OCI-LY3 (cell line): ENCODE measurements around the gene RHBDD2.
"Not testable (repeated sequence)": the region's sequence is repeated elsewhere in the genome, so short reads cannot be mapped to it uniquely, and the experiment has no call there.

Source experiments
- H2AFZ ChIP-seq: fragments of 200-600, 300-600 bp; shearing (Covaris generic); 2 replicates; pipeline ENCODE4 v1.6.0; 2014; ENCODE audit warnings: antibody characterized with exemption, low read depth, low read length
- H3K27ac ChIP-seq: fragments of 200-600, 300-600 bp; sonication (generic); 2 replicates; pipeline ENCODE4 v1.5.1; 2014; ENCODE audit warnings: mild to moderate bottlenecking, low read length, moderate library complexity, mixed read lengths
- H3K27me3 ChIP-seq: fragments of 200-600, 300-600 bp; sonication (generic); 2 replicates; pipeline ENCODE4 v1.6.1; 2014; ENCODE audit warnings: low read depth, low read length, mixed read lengths
- H3K36me3 ChIP-seq: fragments of 200-600, 300-600 bp; sonication (generic); replicated peaks from 2 replicates; pipeline ENCODE3; 2014; ENCODE audit warnings: low read depth, low read length, mixed read lengths
- H3K4me1 ChIP-seq: fragments of 300-600, 200-600 bp; sonication (generic); 2 replicates; pipeline ENCODE4 v1.6.1; 2014; ENCODE audit warnings: low read length, mixed read lengths
- H3K4me2 ChIP-seq: fragments of 200-600, 300-600 bp; sonication (generic); 2 replicates; pipeline ENCODE4 v1.6.1; 2014; ENCODE audit warnings: low read length, mixed read lengths
- H3K4me3 ChIP-seq: fragments of 300-600, 200-600 bp; sonication (generic); 2 replicates; pipeline ENCODE4 v1.5.1; 2014; ENCODE audit warnings: antibody characterized with exemption, mild to moderate bottlenecking, low read length, moderate library complexity
- H3K79me2 ChIP-seq: fragments of 300-600, 200-600 bp; shearing (Covaris generic); 2 replicates; pipeline ENCODE4 v1.6.1; 2014; ENCODE audit warnings: mild to moderate bottlenecking, low read length, mixed read lengths
- H3K9ac ChIP-seq: fragments of 300-600, 200-600 bp; shearing (Covaris generic); 2 replicates; pipeline ENCODE4 v1.6.0; 2014; ENCODE audit warnings: mild to moderate bottlenecking, low read length, moderate library complexity
- H3K9me3 ChIP-seq: fragments of 200-600, 300-600 bp; shearing (Covaris generic); 2 replicates; pipeline ENCODE4 v1.6.1; 2014; ENCODE audit warnings: low read length, mixed read lengths; ENCODE audit not compliant: insufficient read depth
- H4K20me1 ChIP-seq: fragments of 200-600, 300-600 bp; sonication (generic); 2 replicates; pipeline ENCODE4 v1.6.1; 2016; ENCODE audit warnings: low read length, mixed read lengths; ENCODE audit not compliant: insufficient read depth
- EZH2phosphoT487 ChIP-seq: fragments of 200-600 bp; shearing (Covaris generic); IDR thresholded peaks from 2 replicates; pipeline ENCODE4 v1.6.1; 2018; ENCODE audit warnings: antibody characterized with exemption, mixed run types, low read depth
- TF ChIP-seq, protein P1 (sequence below): fragments of 200-600, 300-600 bp; sonication (generic); IDR thresholded peaks from 2 replicates; pipeline ENCODE4 v1.5.1; 2014; ENCODE audit warnings: antibody characterized with exemption, low read length, low read depth

RHBDD2 gene

GRCh38 chr7:75878312-75878768, 494 bp upstream of the RHBDD2 start:
- Histone ChIP-seq H3K27ac (peak overlapping the region; percentile 20; the same call in 1 of the 2 replicates), H3K36me3 (peaks cover 16% of the 10 kb centered on the region), H3K27me3 (no peaks in the 10 kb centered on the region), H3K4me1 (peaks cover 13% of the 10 kb centered on the region), H3K9ac (peak overlapping the region; percentile 62), H3K79me2 (peaks cover 14% of the 10 kb centered on the region), H3K4me3 (peak overlapping the region; percentile 91), H2AFZ (peak overlapping the region; percentile 87), H4K20me1 (no peaks in the 10 kb centered on the region), H3K4me2 (peak overlapping the region; percentile 72), H3K9me3 (no peaks in the 10 kb centered on the region)
- TF ChIP-seq EZH2phosphoT487, result no peak
- TF ChIP-seq, protein P1, sequence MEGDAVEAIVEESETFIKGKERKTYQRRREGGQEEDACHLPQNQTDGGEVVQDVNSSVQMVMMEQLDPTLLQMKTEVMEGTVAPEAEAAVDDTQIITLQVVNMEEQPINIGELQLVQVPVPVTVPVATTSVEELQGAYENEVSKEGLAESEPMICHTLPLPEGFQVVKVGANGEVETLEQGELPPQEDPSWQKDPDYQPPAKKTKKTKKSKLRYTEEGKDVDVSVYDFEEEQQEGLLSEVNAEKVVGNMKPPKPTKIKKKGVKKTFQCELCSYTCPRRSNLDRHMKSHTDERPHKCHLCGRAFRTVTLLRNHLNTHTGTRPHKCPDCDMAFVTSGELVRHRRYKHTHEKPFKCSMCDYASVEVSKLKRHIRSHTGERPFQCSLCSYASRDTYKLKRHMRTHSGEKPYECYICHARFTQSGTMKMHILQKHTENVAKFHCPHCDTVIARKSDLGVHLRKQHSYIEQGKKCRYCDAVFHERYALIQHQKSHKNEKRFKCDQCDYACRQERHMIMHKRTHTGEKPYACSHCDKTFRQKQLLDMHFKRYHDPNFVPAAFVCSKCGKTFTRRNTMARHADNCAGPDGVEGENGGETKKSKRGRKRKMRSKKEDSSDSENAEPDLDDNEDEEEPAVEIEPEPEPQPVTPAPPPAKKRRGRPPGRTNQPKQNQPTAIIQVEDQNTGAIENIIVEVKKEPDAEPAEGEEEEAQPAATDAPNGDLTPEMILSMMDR, result no peak

DNA sequence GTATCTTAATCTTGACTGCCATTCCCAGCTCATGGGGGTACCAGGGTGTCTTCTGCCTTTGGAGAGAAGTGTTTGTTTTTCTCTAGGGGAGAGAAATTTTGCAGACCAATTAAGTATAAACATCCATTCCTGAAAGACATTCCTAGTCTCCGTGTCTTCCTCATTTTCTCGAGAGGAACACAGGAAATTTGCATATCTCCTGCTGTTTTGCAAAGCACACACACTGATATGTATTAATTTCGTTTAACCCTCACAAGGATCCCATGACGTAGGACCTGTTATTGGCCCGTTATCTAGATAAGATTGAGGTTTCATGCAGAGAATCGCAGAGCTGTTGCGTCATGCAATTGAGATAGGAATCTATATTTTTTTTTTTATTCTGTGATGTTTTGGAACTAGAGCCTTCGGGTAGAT, 944 bp downstream of the RHBDD2 start:
- no peaks in the 10 kb centered on the region for H3K27me3 ChIP-seq
- H4K20me1 ChIP-seq, result no peaks in the 10 kb centered on the region
- no peaks in the 10 kb centered on the region for H3K9me3 ChIP-seq
- H3K36me3 ChIP-seq, result peaks cover 19% of the 10 kb centered on the region
- H2AFZ ChIP-seq, result peak overlapping the region; percentile 95; the same call in 1 of the 2 replicates
- H3K4me2 ChIP-seq, result peak overlapping the region; percentile 93
- H3K79me2 ChIP-seq, result peaks cover 14% of the 10 kb centered on the region
- H3K4me1 ChIP-seq, result peaks cover 13% of the 10 kb centered on the region
- no peak overlapping the region for H3K27ac ChIP-seq
- H3K4me3 ChIP-seq, result peak overlapping the region; percentile 91
- TF ChIP-seq, protein P1, result no peak
- no peak for TF ChIP-seq EZH2phosphoT487
- peak overlapping the region; percentile 86 for H3K9ac ChIP-seq

GRCh38 chr7:75880242-75880641, 1.4 kb downstream of the RHBDD2 start:
- peak overlapping the region; percentile 91 for H3K4me3 ChIP-seq
- no peak overlapping the region for H2AFZ ChIP-seq
- no peak overlapping the region for H3K9ac ChIP-seq
- peaks cover 13% of the 10 kb centered on the region for H3K4me1 ChIP-seq
- TF ChIP-seq, protein P1, result no peak
- no peak for TF ChIP-seq EZH2phosphoT487
- no peaks in the 10 kb centered on the region for H4K20me1 ChIP-seq
- H3K27me3 ChIP-seq, result no peaks in the 10 kb centered on the region
- H3K27ac ChIP-seq, result no peak overlapping the region
- peaks cover 22% of the 10 kb centered on the region for H3K36me3 ChIP-seq
- no peaks in the 10 kb centered on the region for H3K9me3 ChIP-seq
- H3K4me2 ChIP-seq, result peak overlapping the region; percentile 93
- peaks cover 14% of the 10 kb centered on the region for H3K79me2 ChIP-seq

GRCh38 chr7:75881436-75882095, 2.7 kb downstream of the RHBDD2 start:
- no peaks in the 10 kb centered on the region for H3K27me3 ChIP-seq
- H3K4me3 ChIP-seq, result no peak overlapping the region
- no peak overlapping the region for H3K27ac ChIP-seq
- no peaks in the 10 kb centered on the region for H3K9me3 ChIP-seq
- H2AFZ ChIP-seq, result no peak overlapping the region
- peaks cover 31% of the 10 kb centered on the region for H3K36me3 ChIP-seq
- H3K79me2 ChIP-seq, result peaks cover 14% of the 10 kb centered on the region
- no peak overlapping the region for H3K4me2 ChIP-seq
- H3K9ac ChIP-seq, result no peak overlapping the region
- peaks cover 13% of the 10 kb centered on the region for H3K4me1 ChIP-seq
- no peaks in the 10 kb centered on the region for H4K20me1 ChIP-seq
- TF ChIP-seq, protein P1, result no peak
- TF ChIP-seq EZH2phosphoT487, result no peak

- not testable (repeated sequence) for H2AFZ ChIP-seq, H3K4me1 ChIP-seq, H3K27ac ChIP-seq, H3K4me3 ChIP-seq, H3K4me2 ChIP-seq, H3K9ac ChIP-seq, H4K20me1 ChIP-seq, H3K27me3 ChIP-seq, H3K9me3 ChIP-seq
- Histone ChIP-seq H3K79me2 (peaks cover 14% of the 10 kb centered on the region), H3K36me3 (peaks cover 31% of the 10 kb centered on the region)
These were observed 4.5 kb downstream of the RHBDD2 start for GRCh38 chr7:75883265-75883824.
